Stomach (tissue), 19 donors: ENCODE results near the gene ANXA9. TPM values are rescaled to one million over a fixed set of nuclear protein-coding genes. Genes with fewer than 3 reads are reported as not detected.
A peak's percentile ranks its signal among the peaks of the same experiment; 100 is the strongest.

ENCODE experiments used
- DNase-seq, 2 donors: peaks; one replicate each; pipeline versions ENCODE4 v3.0.0 to v3.0.0-alpha.2; 2013 to 2019
- H3K27ac ChIP-seq, 5 donors: fragments of 200-600 bp in 4 of 5; sonication (generic) in 4 of 5; one replicate each; pipeline ENCODE4 v1.5.1; 2013 to 2019; ENCODE audit warnings: mild to moderate bottlenecking in 1 of 5, moderate library complexity in 1 of 5
- H3K27me3 ChIP-seq, 3 donors: fragments of 200-600 bp; sonication (generic); one replicate each; pipeline ENCODE4 v1.5.1; 2017 to 2019; ENCODE audit warnings: mixed run types in 1 of 3
- H3K36me3 ChIP-seq, 4 donors: fragments of 200-600 bp; sonication (generic); 1 replicate in 3 of 4; 2 replicates in 1 of 4; pipeline ENCODE4 v1.5.1; 2016 to 2019
- H3K4me1 ChIP-seq, 4 donors: fragments of 200-600 bp; sonication (generic); one replicate each; pipeline ENCODE4 v1.5.1; 2016 to 2019
- H3K4me3 ChIP-seq, 4 donors: fragments of 200-600 bp; sonication (generic) in 3 of 4; one replicate each; pipeline ENCODE4 v1.5.1; 2016 to 2019; ENCODE audit warnings: mild to moderate bottlenecking in 1 of 4
- H3K9me3 ChIP-seq, 4 donors: fragments of 200-600 bp; sonication (generic); one replicate each; pipeline ENCODE4 v1.5.1; 2016 to 2019
- EP300 ChIP-seq: sonication (generic); formaldehyde crosslinking; IDR thresholded peaks from one replicate; pipeline ENCODE4 v1.6.1; 2017; ENCODE audit warnings: antibody characterized with exemption
- POLR2A ChIP-seq, 4 donors: fragments of 450-650 bp; IDR thresholded peaks; one replicate each; pipeline ENCODE4 v1.6.1; 2016; ENCODE audit warnings: antibody characterized with exemption in 4 of 4, control low read depth in 2 of 4, mild to moderate bottlenecking in 1 of 4, moderate library complexity in 1 of 4
- POLR2AphosphoS5 ChIP-seq, 3 donors: sonication (generic); formaldehyde crosslinking; IDR thresholded peaks; one replicate each; pipeline ENCODE4 v1.6.1; 2016; ENCODE audit warnings: antibody characterized with exemption in 3 of 3
- WGBS, 5 donors: extraction: QIAGEN DNeasy Blood & Tissue Kit in 3 of 5; methylation state at CpG; one replicate each; pipeline versions ENCODE4 v1.1.5 to v1.1.7; 2013 to 2018; 5-methylcytosine and 5-hydroxymethylcytosine counted together
- intact Hi-C: fragments of 100-400 bp; cut with DNase I; formaldehyde crosslinking; loops from one replicate; pipeline ENCODE4 v1.15.1; 2023; ENCODE audit warnings: low total_unique reads
- long read RNA-seq, 10 donors: transcript quantifications; one replicate each; lab custom pipeline, GENCODE V29; 2026
- polyA plus RNA-seq, 3 donors: library from polyadenylated mRNA; stranded (reverse); fragments of 200-250 nt; gene quantifications; one replicate each; pipeline ENCODE4 v1.2.3, GENCODE V29; 2013
- total RNA-seq, 5 donors: library from RNA; depleted of rRNA; stranded (reverse); fragments of >200 nt; gene quantifications; one replicate each; pipeline versions ENCODE4 v1.1.0 to v1.2.3, GENCODE V29; 2014 to 2016
- TF ChIP-seq, protein P1 (sequence below), 7 experiments: fragments of 450-650 bp in 4 of 7; fragments of 200-600 bp in 3 of 7; sonication (generic) in 3 of 7; IDR thresholded peaks; one replicate each; pipeline ENCODE4 v1.5.1; 2016 to 2019; ENCODE audit warnings: antibody characterized with exemption in 7 of 7, control low read depth in 2 of 7, mild to moderate bottlenecking in 1 of 7
- donor health status: healthy with polysubstance abuse.
- donor health status: Bipolar disorder and iron deficiency.
- donor health status: healthy.

ANXA9 gene, protein sequence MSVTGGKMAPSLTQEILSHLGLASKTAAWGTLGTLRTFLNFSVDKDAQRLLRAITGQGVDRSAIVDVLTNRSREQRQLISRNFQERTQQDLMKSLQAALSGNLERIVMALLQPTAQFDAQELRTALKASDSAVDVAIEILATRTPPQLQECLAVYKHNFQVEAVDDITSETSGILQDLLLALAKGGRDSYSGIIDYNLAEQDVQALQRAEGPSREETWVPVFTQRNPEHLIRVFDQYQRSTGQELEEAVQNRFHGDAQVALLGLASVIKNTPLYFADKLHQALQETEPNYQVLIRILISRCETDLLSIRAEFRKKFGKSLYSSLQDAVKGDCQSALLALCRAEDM
- total RNA-seq (not detected), polyA plus RNA-seq (under 1 TPM; 0.44 to 0.63 (median 0.46) TPM)
- long read RNA-seq, donor 1, result 0 reads
- long read RNA-seq, donor 2, result 0 reads
- long read RNA-seq, donor 3, result 0 reads
- long read RNA-seq, donor 4, result 0 reads
- long read RNA-seq, donor 5, result 0 reads
- long read RNA-seq, donor 6, result 0 reads
- long read RNA-seq, donor 7, partial matches to known transcripts, result 0 of 1 reads
- long read RNA-seq, donor 7, other reads (novel, unspliced or antisense), result 0 of 1 reads
- long read RNA-seq, donor 8, result 0 reads
- long read RNA-seq, donor 9, result 0 reads
- long read RNA-seq, donor 10, result 0 reads

DNA sequence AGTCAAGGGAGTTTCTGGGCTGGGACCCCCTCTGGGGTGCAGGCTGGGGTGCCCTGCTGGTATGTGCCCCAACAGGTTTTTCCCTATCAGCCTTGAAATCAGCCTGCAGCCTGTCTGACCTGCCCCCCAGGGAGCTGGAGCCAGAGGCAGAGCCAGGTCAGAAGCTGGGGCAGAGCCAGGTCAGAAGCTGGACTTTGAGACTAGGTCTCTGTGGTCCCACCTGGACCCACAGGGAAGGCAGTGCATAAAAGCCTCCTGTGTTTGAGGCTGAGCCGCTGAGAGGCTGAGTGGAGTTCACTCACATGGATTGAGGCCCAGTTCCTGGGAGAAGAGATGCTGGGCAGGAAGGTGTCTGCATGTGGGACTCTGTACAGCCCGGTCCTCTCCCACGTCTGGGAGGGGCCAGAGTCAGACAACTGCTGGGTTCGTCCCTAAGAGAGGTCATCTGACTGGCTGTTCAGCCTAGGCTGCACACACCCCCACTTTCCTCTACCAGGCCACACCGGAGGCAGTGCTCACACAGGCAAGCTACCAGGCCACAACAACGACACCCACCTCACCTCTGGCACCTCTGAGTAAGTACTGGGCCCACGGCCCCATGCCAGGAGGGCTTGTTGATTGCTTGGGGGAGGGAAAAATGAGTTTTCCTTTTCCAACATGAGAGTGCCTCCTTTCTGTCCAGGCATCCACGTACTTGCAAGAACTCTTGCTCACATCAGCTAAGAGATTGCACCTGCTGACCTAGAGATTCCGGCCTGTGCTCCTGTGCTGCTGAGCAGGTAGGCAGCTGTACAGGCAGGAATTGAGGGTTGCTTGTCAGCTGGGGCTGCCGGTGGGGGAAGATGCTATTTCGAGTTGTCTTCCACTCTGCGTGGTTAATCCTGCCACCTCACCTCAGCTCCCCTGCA is at the start of gene ANXA9:
Gene ANXA9 (plus strand): TSS at position 488 of the 908 bp plus-strand sequence. CDS start 814 bp downstream, outside the sequence.
- Histone ChIP-seq H3K36me3 (no peaks in the 10 kb centered on the region), H3K27ac (peak within 1 kb of the TSS in 4 of 5 donors; percentile 31 to 61 (median 56)), H3K27me3 (no peaks in the 10 kb centered on the region), H3K4me3 (no peak within 1 kb of the TSS), H3K4me1 (peaks cover 38 to 55% (median 51%) of the 10 kb centered on the region in 4 donors), H3K9me3 (no peaks in the 10 kb centered on the region)
- DNase-seq, result peak; percentile 54 to 61
- TF ChIP-seq POLR2A (IDR thresholded peaks at IDR 0.05) (no peak), POLR2AphosphoS5 (IDR thresholded peaks at IDR 0.05) (no peak), EP300 (no peak)
- TF ChIP-seq, protein P1, sequence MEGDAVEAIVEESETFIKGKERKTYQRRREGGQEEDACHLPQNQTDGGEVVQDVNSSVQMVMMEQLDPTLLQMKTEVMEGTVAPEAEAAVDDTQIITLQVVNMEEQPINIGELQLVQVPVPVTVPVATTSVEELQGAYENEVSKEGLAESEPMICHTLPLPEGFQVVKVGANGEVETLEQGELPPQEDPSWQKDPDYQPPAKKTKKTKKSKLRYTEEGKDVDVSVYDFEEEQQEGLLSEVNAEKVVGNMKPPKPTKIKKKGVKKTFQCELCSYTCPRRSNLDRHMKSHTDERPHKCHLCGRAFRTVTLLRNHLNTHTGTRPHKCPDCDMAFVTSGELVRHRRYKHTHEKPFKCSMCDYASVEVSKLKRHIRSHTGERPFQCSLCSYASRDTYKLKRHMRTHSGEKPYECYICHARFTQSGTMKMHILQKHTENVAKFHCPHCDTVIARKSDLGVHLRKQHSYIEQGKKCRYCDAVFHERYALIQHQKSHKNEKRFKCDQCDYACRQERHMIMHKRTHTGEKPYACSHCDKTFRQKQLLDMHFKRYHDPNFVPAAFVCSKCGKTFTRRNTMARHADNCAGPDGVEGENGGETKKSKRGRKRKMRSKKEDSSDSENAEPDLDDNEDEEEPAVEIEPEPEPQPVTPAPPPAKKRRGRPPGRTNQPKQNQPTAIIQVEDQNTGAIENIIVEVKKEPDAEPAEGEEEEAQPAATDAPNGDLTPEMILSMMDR (IDR thresholded peaks at IDR 0.05), result no peak
- WGBS, 5 donors, result 35 to 60% (median 41%) methylated on average over 9 to 12 of the region's 12 CpGs
- intact Hi-C loops, result no loop called here

DNA sequence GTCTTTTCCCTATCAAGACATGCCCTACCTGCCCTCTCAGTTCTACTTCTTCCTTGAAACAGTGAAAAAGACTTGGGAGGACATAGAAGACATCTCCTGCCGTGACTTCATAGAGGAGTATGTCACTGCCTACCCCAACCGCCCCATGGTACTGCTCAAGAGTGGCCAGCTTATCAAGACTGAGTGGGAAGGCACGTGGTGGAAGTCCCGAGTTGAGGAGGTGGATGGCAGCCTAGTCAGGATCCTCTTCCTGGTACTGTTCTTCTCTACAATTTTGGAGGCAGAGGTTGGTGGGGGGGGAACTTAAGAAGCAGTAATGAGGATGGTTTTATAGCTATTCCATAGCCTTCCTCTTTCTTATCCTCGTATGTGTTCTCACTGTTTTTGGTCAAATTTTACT is 37.2 kb upstream of the ANXA9 start:
- Histone ChIP-seq H3K4me1 (no peaks in the 10 kb centered on the region), H3K4me3 (no peak overlapping the region), H3K27ac (no peak overlapping the region), H3K27me3 (no peaks in the 10 kb centered on the region), H3K36me3 (peaks cover 94 to 100% (median 100%) of the 10 kb centered on the region in 4 donors), H3K9me3 (no peaks in the 10 kb centered on the region)
- no peak for DNase-seq
- no peak for TF ChIP-seq POLR2A (IDR thresholded peaks at IDR 0.05)
- no peak for TF ChIP-seq POLR2AphosphoS5 (IDR thresholded peaks at IDR 0.05)
- TF ChIP-seq, protein P1 (IDR thresholded peaks at IDR 0.05), result no peak
- TF ChIP-seq EP300, result no peak
- 76 to 88% (median 82%) methylated on average over 5 of the region's 5 CpGs for WGBS, 5 donors
- intact Hi-C loops, result no loop called here

DNA sequence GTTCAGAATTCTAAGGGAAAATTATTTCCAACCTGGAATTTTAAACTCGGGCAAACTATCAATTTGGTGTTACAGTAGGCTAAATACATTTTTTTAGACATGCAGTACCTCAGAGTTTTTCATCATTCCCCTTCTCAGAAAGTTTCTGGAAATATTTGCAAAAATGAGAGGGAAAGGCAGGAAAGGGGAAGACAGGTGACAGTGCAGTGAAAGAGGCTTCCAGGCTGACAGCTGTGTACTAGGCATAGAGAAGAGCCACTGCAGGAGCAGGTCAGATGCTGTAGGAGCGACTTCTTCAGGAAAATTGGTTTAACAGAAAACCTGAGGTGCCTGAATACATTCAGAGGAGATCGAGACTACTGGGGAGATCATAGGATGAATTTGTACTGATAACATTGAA is 27.4 kb upstream of the ANXA9 start:
- no peak for TF ChIP-seq POLR2AphosphoS5 (IDR thresholded peaks at IDR 0.05)
- no peak for TF ChIP-seq POLR2A (IDR thresholded peaks at IDR 0.05)
- TF ChIP-seq, protein P1 (IDR thresholded peaks at IDR 0.05), result no peak
- no peak for TF ChIP-seq EP300
- Histone ChIP-seq H3K4me1 (no peaks in the 10 kb centered on the region), H3K4me3 (no peak overlapping the region), H3K27ac (peak overlapping the region in 1 of 5 donors; percentile 13), H3K27me3 (no peaks in the 10 kb centered on the region), H3K36me3 (peaks cover 53 to 100% (median 99%) of the 10 kb centered on the region in 4 donors), H3K9me3 (no peaks in the 10 kb centered on the region)
- DNase-seq, result no peak
- intact Hi-C loops, result no loop called here
- 80 to 92% (median 86%) methylated on average over 3 of the region's 3 CpGs for WGBS, 5 donors

DNA sequence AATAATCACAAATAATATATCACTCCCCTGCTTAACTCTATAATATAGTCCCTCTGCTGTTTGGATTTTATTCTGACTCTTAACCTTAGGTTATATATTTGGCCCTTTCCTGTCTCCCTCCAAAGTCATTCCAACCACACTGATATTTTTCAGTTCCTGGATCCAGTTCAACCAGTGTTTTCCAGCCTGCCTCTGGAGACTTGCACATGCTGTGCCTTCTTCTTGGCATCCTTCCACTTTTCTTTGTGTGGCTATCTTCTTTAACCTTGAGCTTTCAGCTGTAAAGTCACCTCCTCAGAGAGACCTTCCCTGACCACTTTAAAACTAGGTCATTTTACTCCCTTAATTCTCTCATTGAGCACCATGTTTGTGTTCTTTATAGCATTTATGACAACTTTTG is 26.8 kb upstream of the ANXA9 start:
- H3K27me3 ChIP-seq, result no peaks in the 10 kb centered on the region
- H3K4me3 ChIP-seq, result no peak overlapping the region
- TF ChIP-seq POLR2AphosphoS5 (IDR thresholded peaks at IDR 0.05) (no peak), EP300 (no peak), POLR2A (IDR thresholded peaks at IDR 0.05) (no peak)
- TF ChIP-seq, protein P1 (IDR thresholded peaks at IDR 0.05), result no peak
- DNase-seq, result no peak
- no peaks in the 10 kb centered on the region for H3K9me3 ChIP-seq
- peaks cover 53 to 100% (median 99%) of the 10 kb centered on the region in 4 donors for H3K36me3 ChIP-seq
- no peaks in the 10 kb centered on the region for H3K4me1 ChIP-seq
- H3K27ac ChIP-seq, result peak overlapping the region in 1 of 5 donors; percentile 29
- intact Hi-C loops, result no loop called here
